Lung (tissue), 12 donors: Measurements from ENCODE around the gene ARRB2. TPM values are rescaled to one million over a fixed set of nuclear protein-coding genes. Genes with fewer than 3 reads are reported as not detected.
A peak's percentile ranks its signal among the peaks of the same experiment; 100 is the strongest.

Source experiments
- ATAC-seq: fragments of 200-7000 bp; cut with Tn5 transposase; one replicate; pipeline ENCODE4 v1.9.1; 2020; ENCODE audit warnings: moderate number of reproducible peaks; ENCODE audit not compliant: insufficient read depth, low FRiP score
- DNase-seq, 3 donors: peaks; one replicate each; pipeline ENCODE4 v3.0.0-alpha.2; 2013 to 2017
- H3K27ac ChIP-seq, 2 donors: one replicate each; pipeline ENCODE4 v1.5.1; 2013; ENCODE audit warnings: mild to moderate bottlenecking in 2 of 2, moderate library complexity in 2 of 2, control low read depth in 1 of 2, inconsistent platforms in 1 of 2, low read depth in 1 of 2, low read length in 1 of 2
- H3K27me3 ChIP-seq, 3 donors: one replicate each; pipeline ENCODE4 v1.5.1; 2013; ENCODE audit warnings: low read length in 2 of 3; ENCODE audit not compliant: control insufficient read depth in 3 of 3, insufficient read depth in 3 of 3
- H3K36me3 ChIP-seq, 4 donors: one replicate each; pipeline ENCODE4 v1.5.1; 2013; ENCODE audit warnings: low read length in 4 of 4, mild to moderate bottlenecking in 1 of 4, moderate library complexity in 1 of 4; ENCODE audit not compliant: control insufficient read depth in 4 of 4, insufficient read depth in 4 of 4
- H3K4me1 ChIP-seq, 5 donors: one replicate each; pipeline ENCODE4 v1.5.1; 2013; ENCODE audit warnings: low read length in 5 of 5, mild to moderate bottlenecking in 2 of 5, moderate library complexity in 1 of 5; ENCODE audit not compliant: control insufficient read depth in 5 of 5, insufficient read depth in 5 of 5
- H3K4me3 ChIP-seq: one replicate; pipeline ENCODE4 v1.5.1; 2013; ENCODE audit warnings: mild to moderate bottlenecking, control low read depth, moderate library complexity
- H3K9ac ChIP-seq, 2 donors: one replicate each; pipeline ENCODE4 v1.5.1; 2013; ENCODE audit warnings: low read length in 2 of 2, control low read depth in 1 of 2; ENCODE audit not compliant: insufficient read depth in 1 of 2
- H3K9me3 ChIP-seq, 4 donors: one replicate each; pipeline ENCODE4 v1.5.1; 2013; ENCODE audit warnings: low read length in 3 of 4, mild to moderate bottlenecking in 1 of 4, moderate library complexity in 1 of 4; ENCODE audit not compliant: control insufficient read depth in 4 of 4, insufficient read depth in 3 of 4
- CTCF ChIP-seq: IDR thresholded peaks from 2 replicates; pipeline ENCODE4 v1.5.1; 2012; ENCODE audit warnings: mild to moderate bottlenecking; ENCODE audit errors: control extremely low read depth, extremely low read depth
- WGBS, 2 donors: extraction: QIAGEN DNeasy Blood & Tissue Kit; methylation state at CpG; one replicate each; pipeline ENCODE4 v1.1.7; 2013; 5-methylcytosine and 5-hydroxymethylcytosine counted together
- polyA plus RNA-seq, 2 donors: library from polyadenylated mRNA; stranded (reverse); fragments of 200-250 nt; gene quantifications; one replicate each; pipeline ENCODE4 v1.2.1, GENCODE V29; 2013
- total RNA-seq, 2 donors: library from RNA; depleted of rRNA in 1 of 2; stranded (reverse); fragments of >200 nt in 1 of 2; gene quantifications; one replicate each; pipeline ENCODE4 v1.2.1, GENCODE V29; 2014 to 2021
- donor health status: control.
- donor health status: control.
- donor health status: Bipolar disorder and iron deficiency.
- donor health status: healthy.
- donor health status: DM: yes; HTN: yes; CAD: no.

Gene ARRB2
- total and polyA plus RNA-seq, 4 donors: 27.2 to 222 (median 142) TPM

GRCh38 chr17:4728124-4728523, 17.7 kb downstream of the ARRB2 start:
- H3K4me3 ChIP-seq: no peak overlapping the region
- 42 to 56% methylated on average over 3 of the region's 3 CpGs for WGBS, 2 donors
- no peak overlapping the region for H3K9ac ChIP-seq
- no peaks in the 10 kb centered on the region for H3K27me3 ChIP-seq
- H3K27ac ChIP-seq: peak overlapping the region in 1 of 2 donors; percentile 39
- H3K4me1 ChIP-seq: peaks cover 0 to 8% (median 4%) of the 10 kb centered on the region in 5 donors
- TF ChIP-seq CTCF: no peak
- peaks cover 0 to 5% (median 0%) of the 10 kb centered on the region in 4 donors for H3K36me3 ChIP-seq
- ATAC-seq (no peak), DNase-seq (no peak)
- no peaks in the 10 kb centered on the region for H3K9me3 ChIP-seq

- no peak overlapping the region for H3K9ac ChIP-seq
- no peaks in the 10 kb centered on the region for H3K9me3 ChIP-seq
- TF ChIP-seq CTCF: no peak
- no peak overlapping the region for H3K4me3 ChIP-seq
- H3K36me3 ChIP-seq: peaks cover 0 to 16% (median 0%) of the 10 kb centered on the region in 4 donors
- H3K27ac ChIP-seq: peak overlapping the region in 1 of 2 donors; percentile 55
- ATAC-seq: no peak
- WGBS, 2 donors: 66 to 75% methylated on average over 6 of the region's 6 CpGs
- H3K27me3 ChIP-seq: peaks cover 0 to 5% (median 2%) of the 10 kb centered on the region in 3 donors
- DNase-seq: no peak
- peaks cover 0 to 9% (median 4%) of the 10 kb centered on the region in 5 donors for H3K4me1 ChIP-seq
These were observed 22.7 kb downstream of the ARRB2 start for GRCh38 chr17:4733073-4733531.

GRCh38 chr17:4734857-4735475, 24.5 kb downstream of the ARRB2 start:
- Histone ChIP-seq H3K27ac (no peak overlapping the region), H3K27me3 (peaks cover 0 to 14% (median 13%) of the 10 kb centered on the region in 3 donors), H3K9ac (no peak overlapping the region), H3K36me3 (peaks cover 0 to 16% (median 0%) of the 10 kb centered on the region in 4 donors), H3K4me1 (peaks cover 0 to 22% (median 6%) of the 10 kb centered on the region in 5 donors), H3K9me3 (no peaks in the 10 kb centered on the region), H3K4me3 (no peak overlapping the region)
- no peak for ATAC-seq
- WGBS, 2 donors: 89 to 93% methylated on average over 7 to 8 of the region's 8 CpGs
- no peak for TF ChIP-seq CTCF
- DNase-seq: no peak
